ENCODE results near the gene NKAIN4.

DNA sequence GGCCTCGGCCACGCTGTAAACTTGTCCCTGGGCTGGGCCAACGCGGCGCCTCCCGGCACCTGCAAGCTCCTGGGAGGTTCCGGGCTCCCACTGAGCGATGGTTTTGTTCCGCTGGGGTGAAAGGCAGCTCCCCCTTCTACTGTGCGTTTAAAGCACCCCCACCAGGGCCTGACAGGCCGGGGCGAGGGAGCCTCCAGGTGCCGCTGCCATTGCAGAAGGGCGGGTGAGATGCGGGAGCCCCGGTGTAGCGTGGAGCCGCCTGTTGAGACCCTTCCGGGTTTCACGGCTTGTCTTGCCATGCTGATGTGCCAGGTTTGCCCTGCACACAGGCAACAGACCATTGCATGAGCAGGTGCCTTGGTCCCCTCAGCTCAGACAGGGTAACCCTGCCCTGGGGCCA lies 41.6 kb upstream of the NKAIN4 start:
- TF ChIP-seq EZH2 (IDR thresholded peaks at IDR 0.05) (no peak), POLR2AphosphoS5 (IDR thresholded peaks at IDR 0.05; ENCODE audit: borderline replicate concordance, low read depth, low read length) (no peak), FOXP2 (optimal IDR thresholded peaks at IDR 0.05; ENCODE audit: control extremely low read depth, extremely low read length, insufficient read depth) (no peak)
